IMR-90 (cell line): ENCODE measurements around the gene KIF12. TPM values are rescaled to one million over a fixed set of nuclear protein-coding genes. Genes with fewer than 3 reads are reported as not detected.

Experiments
- ATAC-seq: fragments of 200-7000 bp; cut with Tn5 transposase; 2 replicates; pipeline ENCODE4 v1.9.1; 2020; ENCODE audit warnings: low read depth, mild to moderate bottlenecking, moderate library complexity
- BruUV-seq: library from RNA; stranded (reverse); fragments of 400-500 nt; replicated peaks from 2 replicates; lab custom pipeline; 2021; lab: Mats Ljungman, UMichigan
- CTCF ChIA-PET: fragments of 300-600 bp; formaldehyde crosslinking; extraction: SDS; loops from one replicate; lab custom pipeline; 2021; ENCODE audit warnings: antibody characterized with exemption; lab: Yijun Ruan, JAX
- POLR2A ChIA-PET: fragments of 300-600 bp; sonication (Branson Sonifier 250); formaldehyde crosslinking; loops from one replicate; lab custom pipeline; 2022; ENCODE audit warnings: antibody characterized with exemption; ENCODE audit not compliant: unreplicated experiment; lab: Charles Lee
- DNase-seq: peaks from one replicate; pipeline ENCODE4 v3.0.0; 2013
- H2AFZ ChIP-seq: replicated peaks from 2 replicates; pipeline ENCODE3; 2013; ENCODE audit warnings: low read length, mild to moderate bottlenecking; ENCODE audit not compliant: poor library complexity
- H2AK5ac ChIP-seq: 2 replicates; pipeline ENCODE4 v1.6.1; 2013; ENCODE audit warnings: low read depth, low read length, inconsistent platforms
- H2AK9ac ChIP-seq: replicated peaks from 2 replicates; pipeline ENCODE3; 2013; ENCODE audit warnings: mild to moderate bottlenecking, low read depth, low read length, moderate library complexity; ENCODE audit not compliant: poor library complexity
- H2BK120ac ChIP-seq: 2 replicates; pipeline ENCODE4 v1.6.1; 2013; ENCODE audit warnings: low read depth, low read length, inconsistent platforms
- H2BK15ac ChIP-seq: 3 replicates; pipeline ENCODE4 v1.6.1; 2013; ENCODE audit warnings: low read depth, low read length, inconsistent platforms
- H2BK20ac ChIP-seq: 2 replicates; pipeline ENCODE4 v1.6.1; 2013; ENCODE audit warnings: low read depth, mild to moderate bottlenecking, inconsistent platforms, low read length, moderate library complexity
- H2BK5ac ChIP-seq: 2 replicates; pipeline ENCODE4 v1.6.1; 2013; ENCODE audit warnings: mild to moderate bottlenecking, low read depth, low read length, inconsistent platforms; ENCODE audit not compliant: poor library complexity, severe bottlenecking
- H3K14ac ChIP-seq: replicated peaks from 2 replicates; pipeline ENCODE4 v1.6.1; 2013; ENCODE audit warnings: low read depth, low read length, inconsistent platforms
- H3K18ac ChIP-seq: 2 replicates; pipeline ENCODE4 v1.6.1; 2013; ENCODE audit warnings: low read depth, low read length, control low read depth
- H3K23ac ChIP-seq: 2 replicates; pipeline ENCODE4 v1.6.1; 2013; ENCODE audit warnings: low read depth, low read length, inconsistent platforms
- H3K27ac ChIP-seq: 2 replicates; pipeline ENCODE4 v1.5.1; 2013; ENCODE audit warnings: mild to moderate bottlenecking, control low read depth, low read length; ENCODE audit not compliant: insufficient read depth
- H3K27me3 ChIP-seq: 2 replicates; pipeline ENCODE4 v1.6.1; 2013; ENCODE audit warnings: low read length; ENCODE audit not compliant: control insufficient read depth, insufficient read depth
- H3K36me3 ChIP-seq: 2 replicates; pipeline ENCODE4 v1.6.1; 2013; ENCODE audit warnings: low read length, mixed read lengths; ENCODE audit not compliant: control insufficient read depth, insufficient read depth
- H3K4ac ChIP-seq: 2 replicates; pipeline ENCODE4 v1.6.1; 2013; ENCODE audit warnings: low read depth, low read length, inconsistent platforms
- H3K4me1 ChIP-seq: 2 replicates; pipeline ENCODE4 v1.6.1; 2013; ENCODE audit warnings: low read length, mixed read lengths; ENCODE audit not compliant: control insufficient read depth, insufficient read depth
- H3K4me2 ChIP-seq: 2 replicates; pipeline ENCODE4 v1.6.1; 2013; ENCODE audit warnings: low read depth, mild to moderate bottlenecking, control low read depth, low read length, moderate library complexity
- H3K4me3 ChIP-seq: 2 replicates; pipeline ENCODE4 v1.5.1; 2013; ENCODE audit warnings: low read depth, mild to moderate bottlenecking, control low read depth, low read length, moderate library complexity; ENCODE audit not compliant: insufficient read depth
- H3K56ac ChIP-seq: 2 replicates; pipeline ENCODE4 v1.6.1; 2013; ENCODE audit warnings: low read length, inconsistent platforms; ENCODE audit not compliant: insufficient read depth; ENCODE audit errors: extremely low read depth
- H3K79me1 ChIP-seq, 2 experiments: 2 replicates each; pipeline ENCODE4 v1.6.1; 2013; ENCODE audit warnings: low read length in 2 of 2, inconsistent platforms in 1 of 2, low read depth in 1 of 2
- H3K9ac ChIP-seq: 2 replicates; pipeline ENCODE4 v1.6.1; 2013; ENCODE audit warnings: low read depth, low read length, control low read depth
- H3K9me1 ChIP-seq: 2 replicates; pipeline ENCODE4 v1.6.1; 2013; ENCODE audit warnings: low read length, inconsistent platforms; ENCODE audit not compliant: insufficient read depth
- H3K9me3 ChIP-seq: 2 replicates; pipeline ENCODE4 v1.6.1; 2013; ENCODE audit warnings: low read length; ENCODE audit not compliant: control insufficient read depth, insufficient read depth
- H4K20me1 ChIP-seq: 2 replicates; pipeline ENCODE4 v1.6.1; 2013; ENCODE audit warnings: low read length, inconsistent platforms; ENCODE audit not compliant: insufficient read depth
- H4K5ac ChIP-seq: 2 replicates; pipeline ENCODE4 v1.6.1; 2013; ENCODE audit warnings: mild to moderate bottlenecking, low read depth, low read length, control low read depth
- H4K8ac ChIP-seq, 2 experiments: 2 replicates each; pipeline ENCODE4 v1.6.1; 2013; ENCODE audit warnings: low read depth in 2 of 2, low read length in 2 of 2, control low read depth in 1 of 2, inconsistent platforms in 1 of 2
- H4K91ac ChIP-seq: 2 replicates; pipeline ENCODE4 v1.6.1; 2013; ENCODE audit warnings: low read depth, low read length, inconsistent platforms; ENCODE audit not compliant: insufficient read depth
- BHLHE40 ChIP-seq: fragments of 150-350 bp; IDR thresholded peaks from 2 replicates; pipeline ENCODE4 v1.6.1; 2016; ENCODE audit warnings: mild to moderate bottlenecking, low read depth, low read length
- CEBPB ChIP-seq: IDR thresholded peaks from 2 replicates; pipeline ENCODE4 v1.6.1; 2012; ENCODE audit warnings: low read depth, low read length, improper control_type of control experiment
- CHD1 ChIP-seq: IDR thresholded peaks from 2 replicates; pipeline ENCODE4 v1.6.1; 2012; ENCODE audit warnings: low read depth, low read length, improper control_type of control experiment
- ELK1 ChIP-seq: fragments of 150-350 bp; IDR thresholded peaks from 2 replicates; pipeline ENCODE4 v1.6.1; 2016; ENCODE audit warnings: low read depth, mild to moderate bottlenecking, low read length, moderate library complexity, borderline replicate concordance
- FOS ChIP-seq: fragments of 150-350 bp; IDR thresholded peaks from 2 replicates; pipeline ENCODE4 v1.6.1; 2016; ENCODE audit warnings: low read depth, low read length
- MAFK ChIP-seq: IDR thresholded peaks from 2 replicates; pipeline ENCODE4 v1.6.1; 2012; ENCODE audit warnings: low read depth, low read length, improper control_type of control experiment
- MAZ ChIP-seq: IDR thresholded peaks from 2 replicates; pipeline ENCODE4 v1.6.1; 2012; ENCODE audit warnings: low read depth, mild to moderate bottlenecking, low read length, improper control_type of control experiment, moderate library complexity, borderline replicate concordance
- MXI1 ChIP-seq: IDR thresholded peaks from 2 replicates; pipeline ENCODE4 v1.6.1; 2012; ENCODE audit warnings: low read depth, mild to moderate bottlenecking, low read length, moderate library complexity, borderline replicate concordance
- RCOR1 ChIP-seq: IDR thresholded peaks from 2 replicates; pipeline ENCODE4 v1.6.1; 2012; ENCODE audit warnings: mild to moderate bottlenecking, low read length, improper control_type of control experiment; ENCODE audit not compliant: insufficient replicate concordance
- RFX5 ChIP-seq: IDR thresholded peaks from 2 replicates; pipeline ENCODE4 v1.8.0; 2012; ENCODE audit warnings: low read depth, mild to moderate bottlenecking, low read length, moderate library complexity
- SMC3 ChIP-seq: fragments of 150-350 bp; IDR thresholded peaks from 2 replicates; pipeline ENCODE4 v1.6.1; 2016; ENCODE audit warnings: low read depth, mild to moderate bottlenecking, antibody characterized with exemption, low read length, moderate library complexity
- USF2 ChIP-seq: fragments of 150-350 bp; IDR thresholded peaks from 2 replicates; pipeline ENCODE4 v1.6.1; 2017; ENCODE audit warnings: mild to moderate bottlenecking, antibody characterized with exemption, low read length, low read depth
- WGBS, 2 experiments: methylation state at CpG; one replicate each; pipeline versions ENCODE4 v1.1.5 to v1.1.7; 2013; ENCODE audit warnings: missing lambda C conversion rate in 2 of 2; ENCODE audit not compliant: insufficient read length in 1 of 2; ENCODE audit errors: extremely low coverage in 2 of 2; 5-methylcytosine and 5-hydroxymethylcytosine counted together
- dilution Hi-C: fragments of 300-500 bp; cut with HindIII; formaldehyde crosslinking; loops from one replicate; pipeline ENCODE4 v1.14.3; 2018; ENCODE audit warnings: low sequenced_read_pairs; ENCODE audit not compliant: unreplicated experiment
- in situ Hi-C: fragments of 300-500 bp; cut with MboI; formaldehyde crosslinking; loops from 3 replicates; pipeline ENCODE4 v1.14.3; 2019; ENCODE audit warnings: low sequenced_read_pairs, inconsistent platforms, mixed read lengths
- intact Hi-C: fragments of 100-400 bp; cut with micrococcal nuclease; formaldehyde crosslinking; loops from 2 replicates; pipeline ENCODE4 v1.10.0; 2022
- polyA plus RNA-seq, 3 experiments: library from polyadenylated mRNA; depleted of rRNA; stranded (reverse); fragments of >200 nt; gene quantifications; 2 replicates each; pipeline ENCODE4 v1.2.3, GENCODE V29; 2012; ENCODE audit warnings: low replicate concordance in 1 of 3
- total RNA-seq: library from RNA; depleted of rRNA; stranded (reverse); fragments of >200 nt; gene quantifications from 2 replicates; pipeline ENCODE4 v1.2.3, GENCODE V29; 2012

KIF12 gene
- total and polyA plus RNA-seq, 2 of the 4 experiments (the other 2 are of a cell fraction): not detected

GRCh38 chr9:114057161-114057885 is 41.8 kb downstream of the KIF12 start (continued):
- TF ChIP-seq SMC3: no peak

GRCh38 chr9:114056527-114056926 is 42.6 kb downstream of the KIF12 start:
- Histone ChIP-seq H3K23ac (no peak overlapping the region), H4K8ac (no peak overlapping the region), H3K4ac (no peak overlapping the region), H3K18ac (no peak overlapping the region), H3K9me1 (peaks cover 6% of the 10 kb centered on the region; the same call in 1 of the 2 replicates), H3K4me1 (no peaks in the 10 kb centered on the region), H3K27me3 (no peaks in the 10 kb centered on the region), H4K5ac (no peak overlapping the region), H2BK5ac (no peak overlapping the region), H3K27ac (no peak overlapping the region), H3K79me1 (no peaks in the 10 kb centered on the region), H4K91ac (no peak overlapping the region), H3K9me3 (no peaks in the 10 kb centered on the region), H2BK120ac (no peak overlapping the region), H3K9ac (no peak overlapping the region), H2AK5ac (no peak overlapping the region), H2BK20ac (no peak overlapping the region), H2BK15ac (no peak overlapping the region), H3K4me3 (no peak overlapping the region), H4K20me1 (no peaks in the 10 kb centered on the region), H2AFZ (no peak overlapping the region), H3K14ac (no peak overlapping the region), H3K4me2 (no peak overlapping the region), H3K56ac (no peak overlapping the region), H3K36me3 (peaks cover 19% of the 10 kb centered on the region), H2AK9ac (no peak overlapping the region)
- TF ChIP-seq RCOR1 (no peak), MXI1 (no peak), USF2 (no peak), CHD1 (no peak), BHLHE40 (no peak), SMC3 (no peak), MAFK (no peak), FOS (no peak), RFX5 (no peak), MAZ (no peak), ELK1 (no peak), CEBPB (no peak)
- dilution Hi-C loops: no loop called here
- DNase-seq (no peak), ATAC-seq (no peak)
- intact Hi-C loops: no loop called here
- 86% methylated on average over 2 of the region's 5 CpGs; no CpG with 5 or more reads in 1 of the 2 experiments for WGBS, 2 experiments
- POLR2A ChIA-PET: no interaction called here
- in situ Hi-C loops: no loop called here
- CTCF ChIA-PET: no interaction called here
- BruUV-seq: no TSS peak
